Endodermal cell (in vitro differentiated cells): Measurements from ENCODE around the gene PLEKHM1. TPM values are rescaled to one million over a fixed set of nuclear protein-coding genes. Genes with fewer than 3 reads are reported as not detected.

Experiments
- DNase-seq: peaks from one replicate; pipeline ENCODE4 v3.0.0-alpha.2; 2017
- H3K27ac ChIP-seq: 2 replicates; pipeline ENCODE4 v1.5.1; 2013; ENCODE audit warnings: mild to moderate bottlenecking, low read depth, low read length, moderate library complexity
- H3K27me3 ChIP-seq: 2 replicates; pipeline ENCODE4 v1.6.1; 2013; ENCODE audit warnings: mild to moderate bottlenecking, low read length, moderate library complexity; ENCODE audit not compliant: insufficient read depth, control insufficient read depth, poor library complexity, severe bottlenecking
- H3K36me3 ChIP-seq: 2 replicates; pipeline ENCODE4 v1.7.0; 2013; ENCODE audit warnings: mild to moderate bottlenecking, low read length, moderate library complexity; ENCODE audit not compliant: control insufficient read depth, insufficient read depth
- H3K4me1 ChIP-seq: one replicate; pipeline ENCODE4 v1.7.0; 2013; ENCODE audit warnings: low read length; ENCODE audit not compliant: control insufficient read depth, insufficient read depth
- H3K4me3 ChIP-seq: 2 replicates; pipeline ENCODE4 v1.5.1; 2013; ENCODE audit warnings: mild to moderate bottlenecking, low read length, moderate library complexity
- H3K9ac ChIP-seq: 2 replicates; pipeline ENCODE4 v1.6.1; 2013; ENCODE audit warnings: mild to moderate bottlenecking, low read length, moderate library complexity; ENCODE audit not compliant: poor library complexity, severe bottlenecking; ENCODE audit errors: extremely low read depth
- H3K9me3 ChIP-seq: 2 replicates; pipeline ENCODE4 v1.6.1; 2013; ENCODE audit warnings: mild to moderate bottlenecking, low read length, moderate library complexity; ENCODE audit not compliant: control insufficient read depth
- H3K27ac Mint-ChIP-seq: 2 replicates; pipeline ENCODE4 v1.8.0; 2020; ENCODE audit warnings: mixed read lengths
- H3K27me3 Mint-ChIP-seq: 2 replicates; pipeline ENCODE4 v1.8.0; 2021; ENCODE audit warnings: mild to moderate bottlenecking, mixed read lengths; ENCODE audit not compliant: insufficient read depth
- H3K36me3 Mint-ChIP-seq: 2 replicates; pipeline ENCODE4 v1.8.0; 2020; ENCODE audit warnings: low read depth, mixed read lengths
- H3K4me1 Mint-ChIP-seq: 2 replicates; pipeline ENCODE4 v1.8.0; 2020; ENCODE audit warnings: mixed read lengths
- H3K4me3 Mint-ChIP-seq: 2 replicates; pipeline ENCODE4 v1.8.0; 2020; ENCODE audit warnings: mild to moderate bottlenecking, moderate library complexity, mixed read lengths
- H3K9me3 Mint-ChIP-seq: 2 replicates; pipeline ENCODE4 v1.8.0; 2020; ENCODE audit warnings: mild to moderate bottlenecking, mixed read lengths
- CTCF ChIP-seq: fragments of 200-600 bp; sonication (generic); conservative IDR thresholded peaks from 2 replicates; pipeline ENCODE4 v1.5.0; 2021; ENCODE audit warnings: antibody characterized with exemption, mild to moderate bottlenecking
- WGBS, 2 experiments: methylation state at CpG; one replicate each; pipeline versions ENCODE4 v1.1.5 to v1.1.7; 2013; ENCODE audit warnings: missing lambda C conversion rate in 2 of 2, mixed read lengths in 1 of 2; ENCODE audit not compliant: insufficient coverage in 1 of 2, insufficient read length in 1 of 2; 5-methylcytosine and 5-hydroxymethylcytosine counted together
- total RNA-seq, 2 donors: library from RNA; stranded (reverse); fragmentation: NEBNext Ultra II Directional in 1 of 2; extraction: Animal tissue kit (Norgen Biotek cat#: 25700) in 1 of 2; gene quantifications; 2 replicates in 1 of 2; 3 replicates in 1 of 2; pipeline ENCODE4 v1.2.1, GENCODE V29; 2021

PLEKHM1 gene
- total RNA-seq, 2 donors from 2014 or later = 18.4 to 29.8 TPM

GRCh38 chr17:45389354-45389753 is 101.2 kb downstream of the PLEKHM1 start:
- no peaks in the 10 kb centered on the region for H3K27me3 ChIP-seq
- no peak overlapping the region for H3K4me3 ChIP-seq
- H3K27ac Mint-ChIP-seq = no peak overlapping the region
- 52 to 53% methylated on average over 3 of the region's 3 CpGs for WGBS, 2 experiments
- peaks cover 34% of the 10 kb centered on the region for H3K27me3 Mint-ChIP-seq
- H3K4me3 Mint-ChIP-seq = no peak overlapping the region
- TF ChIP-seq CTCF = no peak
- no peaks in the 10 kb centered on the region for H3K4me1 ChIP-seq
- H3K9me3 Mint-ChIP-seq = no peaks in the 10 kb centered on the region
- H3K36me3 ChIP-seq = no peaks in the 10 kb centered on the region
- peaks cover 2% of the 10 kb centered on the region for H3K4me1 Mint-ChIP-seq
- H3K27ac ChIP-seq = no peak overlapping the region
- DNase-seq = no peak
- no peaks in the 10 kb centered on the region for H3K36me3 Mint-ChIP-seq
- H3K9me3 ChIP-seq = no peaks in the 10 kb centered on the region
- no peak overlapping the region for H3K9ac ChIP-seq

GRCh38 chr17:45388604-45389325 is 101.8 kb downstream of the PLEKHM1 start:
- Mint-ChIP-seq H3K27ac (no peak overlapping the region), H3K27me3 (peaks cover 37% of the 10 kb centered on the region), H3K9me3 (no peaks in the 10 kb centered on the region), H3K36me3 (no peaks in the 10 kb centered on the region), H3K4me1 (peaks cover 7% of the 10 kb centered on the region), H3K4me3 (no peak overlapping the region)
- Histone ChIP-seq H3K27ac (no peak overlapping the region), H3K4me1 (no peaks in the 10 kb centered on the region), H3K9ac (no peak overlapping the region), H3K27me3 (no peaks in the 10 kb centered on the region), H3K9me3 (no peaks in the 10 kb centered on the region), H3K36me3 (no peaks in the 10 kb centered on the region), H3K4me3 (no peak overlapping the region)
- TF ChIP-seq CTCF = no peak
- WGBS, 2 experiments = 87% methylated on average over 6 to 10 of the region's 10 CpGs
- no peak for DNase-seq

- Histone ChIP-seq H3K9ac (no peak overlapping the region), H3K36me3 (no peaks in the 10 kb centered on the region), H3K9me3 (no peaks in the 10 kb centered on the region), H3K4me3 (no peak overlapping the region), H3K27ac (no peak overlapping the region), H3K27me3 (no peaks in the 10 kb centered on the region), H3K4me1 (no peaks in the 10 kb centered on the region)
- no peak for TF ChIP-seq CTCF
- H3K36me3 Mint-ChIP-seq = no peaks in the 10 kb centered on the region
- peaks cover 13% of the 10 kb centered on the region for H3K4me1 Mint-ChIP-seq
- no peak overlapping the region for H3K27ac Mint-ChIP-seq
- H3K9me3 Mint-ChIP-seq = no peaks in the 10 kb centered on the region
- peaks cover 32% of the 10 kb centered on the region for H3K27me3 Mint-ChIP-seq
- H3K4me3 Mint-ChIP-seq = no peak overlapping the region
- DNase-seq = no peak
- WGBS, 2 experiments = 88 to 89% methylated on average over 3 of the region's 3 CpGs
These were observed 102.8 kb downstream of the PLEKHM1 start for GRCh38 chr17:45387739-45388138.
